Measurements from ENCODE around the gene SLC51A.
"Not testable (repeated sequence)": the region's sequence is repeated elsewhere in the genome, so short reads cannot be mapped to it uniquely, and the experiment has no call there.

SLC51A gene

GRCh38 chr3:196216089-196216564 lies at the start of gene SLC51A:
Gene SLC51A (plus strand): TSS chr3:196216534. CDS start chr3:196216713, 179 bp downstream.
- no peak for DNase-seq

- no peak for DNase-seq
Measured at GRCh38 chr3:196166741-196167140, 49.6 kb upstream of the SLC51A start.

GRCh38 chr3:196168808-196169391 lies 47.4 kb upstream of the SLC51A start:
- DNase-seq, result no peak

GRCh38 chr3:196169836-196170240 lies 46.5 kb upstream of the SLC51A start:
- no peak for DNase-seq

- not testable (repeated sequence) for DNase-seq
Measured at GRCh38 chr3:196170296-196170695, 46.0 kb upstream of the SLC51A start.

GRCh38 chr3:196174652-196175051 lies 41.7 kb upstream of the SLC51A start:
- DNase-seq, result no peak

- DNase-seq, result no peak
Measured at GRCh38 chr3:196175116-196175625, 41.2 kb upstream of the SLC51A start.

- DNase-seq, result no peak
Measured at GRCh38 chr3:196175722-196176121, 40.6 kb upstream of the SLC51A start.

- DNase-seq, result no peak
Measured at GRCh38 chr3:196177567-196177966, 38.8 kb upstream of the SLC51A start.

GRCh38 chr3:196177967-196178366 lies 38.4 kb upstream of the SLC51A start:
- DNase-seq, result no peak

- no peak for DNase-seq
Measured at GRCh38 chr3:196178993-196179379, 37.3 kb upstream of the SLC51A start.

- no peak for DNase-seq
Measured at GRCh38 chr3:196179380-196180308, 36.7 kb upstream of the SLC51A start.

- no peak for DNase-seq
Measured at GRCh38 chr3:196180346-196180745, 36.0 kb upstream of the SLC51A start.

GRCh38 chr3:196181127-196181546 lies 35.2 kb upstream of the SLC51A start:
- peak; percentile 37 for DNase-seq

- DNase-seq, result not testable (repeated sequence)
Measured at GRCh38 chr3:196184169-196184432, 32.2 kb upstream of the SLC51A start.

- no peak for DNase-seq
Measured at GRCh38 chr3:196184881-196185280, 31.5 kb upstream of the SLC51A start.

- peak; percentile 71 for DNase-seq
Measured at GRCh38 chr3:196186651-196187573, 29.4 kb upstream of the SLC51A start.

- no peak for DNase-seq
Measured at GRCh38 chr3:196189566-196190347, 26.6 kb upstream of the SLC51A start.

- no peak for DNase-seq
Measured at GRCh38 chr3:196192036-196192523, 24.3 kb upstream of the SLC51A start.

GRCh38 chr3:196192524-196193051 lies 23.7 kb upstream of the SLC51A start:
- no peak for DNase-seq

GRCh38 chr3:196193133-196193735 lies 23.1 kb upstream of the SLC51A start:
- DNase-seq, result no peak
